Adipocyte (in vitro differentiated cells): ENCODE data around the gene GPR160.
A peak's percentile ranks its signal among the peaks of the same experiment; 100 is the strongest.
"Not testable (repeated sequence)": the region's sequence is repeated elsewhere in the genome, so short reads cannot be mapped to it uniquely, and the experiment has no call there.

ENCODE experiments used
- DNase-seq: peaks from one replicate; pipeline ENCODE4 v3.0.0-alpha.2; 2015; ENCODE audit warnings: low read depth
- H3K27me3 ChIP-seq: replicated peaks from 2 replicates; pipeline ENCODE4 v1.7.0; 2013; ENCODE audit warnings: mild to moderate bottlenecking, low read length, moderate library complexity; ENCODE audit not compliant: control insufficient read depth, insufficient read depth
- H3K36me3 ChIP-seq: 2 replicates; pipeline ENCODE4 v1.7.0; 2013; ENCODE audit warnings: low read length, mild to moderate bottlenecking, moderate library complexity; ENCODE audit not compliant: control insufficient read depth, insufficient read depth, severe bottlenecking
- H3K4me1 ChIP-seq: 2 replicates; pipeline ENCODE4 v1.7.0; 2013; ENCODE audit warnings: mild to moderate bottlenecking, low read length, moderate library complexity; ENCODE audit not compliant: control insufficient read depth, insufficient read depth
- H3K4me3 ChIP-seq: 2 replicates; pipeline ENCODE4 v1.7.0; 2013; ENCODE audit warnings: mild to moderate bottlenecking, low read length, moderate library complexity
- H3K9ac ChIP-seq: 2 replicates; pipeline ENCODE4 v1.7.0; 2013; ENCODE audit warnings: mild to moderate bottlenecking, low read length, moderate library complexity
- H3K9me3 ChIP-seq: 2 replicates; pipeline ENCODE4 v1.7.0; 2013; ENCODE audit warnings: mild to moderate bottlenecking, low read length, moderate library complexity; ENCODE audit not compliant: control insufficient read depth

GPR160 gene

GRCh38 chr3:170003881-170004356, 33.9 kb upstream of the GPR160 start:
- no peak for DNase-seq
- Histone ChIP-seq H3K9me3 (no peaks in the 10 kb centered on the region), H3K36me3 (no peaks in the 10 kb centered on the region)

GRCh38 chr3:170007031-170007663, 30.6 kb upstream of the GPR160 start:
- Histone ChIP-seq H3K4me3 (no peak overlapping the region), H3K9me3 (no peaks in the 10 kb centered on the region), H3K27me3 (no peaks in the 10 kb centered on the region), H3K36me3 (no peaks in the 10 kb centered on the region), H3K9ac (no peak overlapping the region), H3K4me1 (peaks cover 8% of the 10 kb centered on the region)
- peak; percentile 28 for DNase-seq

More at GRCh38 chr3:170003881-170004356, 33.9 kb upstream of the GPR160 start:
- H3K4me1 ChIP-seq = peaks cover 8% of the 10 kb centered on the region
- no peak overlapping the region for H3K9ac ChIP-seq
- no peak overlapping the region for H3K4me3 ChIP-seq
- no peaks in the 10 kb centered on the region for H3K27me3 ChIP-seq

- Histone ChIP-seq H3K36me3 (no peaks in the 10 kb centered on the region), H3K9me3 (no peaks in the 10 kb centered on the region), H3K27me3 (no peaks in the 10 kb centered on the region), H3K4me3 (no peak overlapping the region), H3K4me1 (peaks cover 12% of the 10 kb centered on the region), H3K9ac (no peak overlapping the region)
- no peak for DNase-seq
These were observed 27.3 kb upstream of the GPR160 start for GRCh38 chr3:170010498-170010897.

GRCh38 chr3:170012683-170013400, 25.0 kb upstream of the GPR160 start:
- Histone ChIP-seq H3K4me3 (no peak overlapping the region), H3K27me3 (no peaks in the 10 kb centered on the region), H3K36me3 (no peaks in the 10 kb centered on the region), H3K9me3 (no peaks in the 10 kb centered on the region), H3K4me1 (peaks cover 4% of the 10 kb centered on the region), H3K9ac (no peak overlapping the region)
- DNase-seq = no peak

- no peak overlapping the region for H3K4me3 ChIP-seq
- H3K27me3 ChIP-seq = peaks cover 5% of the 10 kb centered on the region
- no peaks in the 10 kb centered on the region for H3K36me3 ChIP-seq
- DNase-seq = no peak
- H3K9me3 ChIP-seq = no peaks in the 10 kb centered on the region
- peaks cover 4% of the 10 kb centered on the region for H3K4me1 ChIP-seq
- no peak overlapping the region for H3K9ac ChIP-seq
These were observed 21.7 kb upstream of the GPR160 start for GRCh38 chr3:170016057-170016456.

GRCh38 chr3:170019306-170019705, 18.5 kb upstream of the GPR160 start:
- not testable (repeated sequence) for DNase-seq, H3K9me3 ChIP-seq, H3K4me1 ChIP-seq, H3K4me3 ChIP-seq, H3K9ac ChIP-seq, H3K36me3 ChIP-seq, H3K27me3 ChIP-seq

- Histone ChIP-seq H3K9me3 (no peaks in the 10 kb centered on the region), H3K4me3 (no peak overlapping the region), H3K9ac (no peak overlapping the region), H3K36me3 (no peaks in the 10 kb centered on the region), H3K27me3 (peaks cover 5% of the 10 kb centered on the region), H3K4me1 (no peaks in the 10 kb centered on the region)
- DNase-seq = no peak
These were observed 16.7 kb upstream of the GPR160 start for GRCh38 chr3:170021083-170021482.

- no peak overlapping the region for H3K9ac ChIP-seq
- no peaks in the 10 kb centered on the region for H3K36me3 ChIP-seq
- H3K27me3 ChIP-seq = peaks cover 5% of the 10 kb centered on the region
- no peak overlapping the region for H3K4me3 ChIP-seq
- no peaks in the 10 kb centered on the region for H3K4me1 ChIP-seq
- no peak for DNase-seq
- H3K9me3 ChIP-seq = no peaks in the 10 kb centered on the region
These were observed 15.5 kb upstream of the GPR160 start for GRCh38 chr3:170022336-170022735.

- Histone ChIP-seq H3K27me3 (peaks cover 5% of the 10 kb centered on the region), H3K4me3 (no peak overlapping the region), H3K9me3 (no peaks in the 10 kb centered on the region), H3K9ac (no peak overlapping the region), H3K4me1 (no peaks in the 10 kb centered on the region), H3K36me3 (no peaks in the 10 kb centered on the region)
- DNase-seq = no peak
These were observed 14.6 kb upstream of the GPR160 start for GRCh38 chr3:170023165-170023564.

- Histone ChIP-seq H3K4me3 (no peak overlapping the region), H3K27me3 (no peaks in the 10 kb centered on the region), H3K9me3 (no peaks in the 10 kb centered on the region), H3K36me3 (no peaks in the 10 kb centered on the region), H3K9ac (no peak overlapping the region), H3K4me1 (no peaks in the 10 kb centered on the region)
- no peak for DNase-seq
These were observed 13.2 kb upstream of the GPR160 start for GRCh38 chr3:170024581-170024980.

- H3K36me3 ChIP-seq = no peaks in the 10 kb centered on the region
- no peak for DNase-seq
- no peak overlapping the region for H3K9ac ChIP-seq
- H3K27me3 ChIP-seq = no peaks in the 10 kb centered on the region
- H3K4me3 ChIP-seq = no peak overlapping the region
- no peaks in the 10 kb centered on the region for H3K9me3 ChIP-seq
- H3K4me1 ChIP-seq = no peaks in the 10 kb centered on the region
These were observed 10.3 kb upstream of the GPR160 start for GRCh38 chr3:170027233-170028102.
